T-helper 9 cell (primary cell): ENCODE data around the gene METTL18.

Source experiments
- DNase-seq: peaks from one replicate; pipeline ENCODE4 v3.0.0-alpha.2; 2020

METTL18 gene

GRCh38 chr1:169784102-169784501 lies 10.6 kb downstream of the METTL18 start:
- no peak for DNase-seq

- no peak for DNase-seq
Measured at GRCh38 chr1:169782596-169782995, 12.1 kb downstream of the METTL18 start.

- no peak for DNase-seq
Measured at GRCh38 chr1:169779970-169780369, 14.7 kb downstream of the METTL18 start.

- no peak for DNase-seq
Measured at GRCh38 chr1:169779150-169779549, 15.6 kb downstream of the METTL18 start.

- DNase-seq, result no peak
Measured at GRCh38 chr1:169776440-169776839, 18.3 kb downstream of the METTL18 start.

GRCh38 chr1:169768161-169768560 lies 26.5 kb downstream of the METTL18 start:
- DNase-seq, result no peak

- no peak for DNase-seq
Measured at GRCh38 chr1:169765580-169766331, 29.0 kb downstream of the METTL18 start.

- DNase-seq, result no peak
Measured at GRCh38 chr1:169764919-169765318, 29.8 kb downstream of the METTL18 start.

GRCh38 chr1:169762699-169763098 lies 32.0 kb downstream of the METTL18 start:
- DNase-seq, result no peak

GRCh38 chr1:169759038-169759437 lies 35.7 kb downstream of the METTL18 start:
- DNase-seq, result no peak

- DNase-seq, result no peak
Measured at GRCh38 chr1:169753549-169753948, 41.2 kb downstream of the METTL18 start.

- no peak for DNase-seq
Measured at GRCh38 chr1:169750041-169750440, 44.7 kb downstream of the METTL18 start.

GRCh38 chr1:169746550-169746949 lies 48.2 kb downstream of the METTL18 start:
- no peak for DNase-seq

GRCh38 chr1:169745015-169745861 lies 49.5 kb downstream of the METTL18 start:
- DNase-seq, result no peak
